H9 (cell line): ENCODE data around the gene CELSR2. TPM values are rescaled to one million over a fixed set of nuclear protein-coding genes. Genes with fewer than 3 reads are reported as not detected.

ENCODE experiments used
- DNase-seq: peaks from one replicate; pipeline ENCODE4 v3.0.0-alpha.2; 2017
- H2AFZ ChIP-seq: one replicate; pipeline ENCODE4 v1.6.1; 2013; ENCODE audit warnings: mild to moderate bottlenecking, low read length, control low read depth, moderate library complexity
- H2AK5ac ChIP-seq: 2 replicates; pipeline ENCODE4 v1.6.1; 2013; ENCODE audit warnings: low read length, control low read depth, mixed read lengths; ENCODE audit not compliant: insufficient read length
- H2BK120ac ChIP-seq: one replicate; pipeline ENCODE4 v1.6.1; 2013; ENCODE audit warnings: low read depth, mild to moderate bottlenecking, low read length, control low read depth, inconsistent platforms; ENCODE audit not compliant: poor library complexity, severe bottlenecking
- H2BK12ac ChIP-seq: 2 replicates; pipeline ENCODE4 v1.6.1; 2013; ENCODE audit warnings: low read length, control low read depth, mixed read lengths, low read depth; ENCODE audit not compliant: insufficient read length
- H2BK15ac ChIP-seq: 2 replicates; pipeline ENCODE4 v1.6.1; 2013; ENCODE audit warnings: low read depth, low read length, control low read depth
- H2BK20ac ChIP-seq: one replicate; pipeline ENCODE4 v1.6.1; 2013; ENCODE audit warnings: low read depth, mild to moderate bottlenecking, low read length, control low read depth, inconsistent platforms; ENCODE audit not compliant: poor library complexity, severe bottlenecking
- H2BK5ac ChIP-seq: 2 replicates; pipeline ENCODE4 v1.6.1; 2013; ENCODE audit warnings: low read length, control low read depth, mixed read lengths; ENCODE audit not compliant: insufficient read length
- H3K14ac ChIP-seq: 2 replicates; pipeline ENCODE4 v1.6.1; 2013; ENCODE audit warnings: low read length, control low read depth; ENCODE audit not compliant: insufficient read depth
- H3K18ac ChIP-seq: 2 replicates; pipeline ENCODE4 v1.6.1; 2013; ENCODE audit warnings: low read depth, mild to moderate bottlenecking, mixed read lengths, low read length, control low read depth; ENCODE audit not compliant: insufficient read length
- H3K23ac ChIP-seq: 2 replicates; pipeline ENCODE4 v1.6.1; 2013; ENCODE audit warnings: low read length, control low read depth, mixed read lengths, low read depth; ENCODE audit not compliant: insufficient read length
- H3K23me2 ChIP-seq: 2 replicates; pipeline ENCODE4 v1.6.1; 2013; ENCODE audit warnings: low read depth, mild to moderate bottlenecking, mixed read lengths, low read length, control low read depth; ENCODE audit not compliant: insufficient read length, poor library complexity, severe bottlenecking
- H3K27ac ChIP-seq: 2 replicates; pipeline ENCODE4 v1.5.1; 2013; ENCODE audit warnings: low read length, control low read depth, mixed read lengths, low read depth; ENCODE audit not compliant: insufficient read length
- H3K27me3 ChIP-seq: 2 replicates; pipeline ENCODE4 v1.6.1; 2013; ENCODE audit warnings: low read length, control low read depth, inconsistent platforms; ENCODE audit not compliant: insufficient read depth
- H3K4ac ChIP-seq: 2 replicates; pipeline ENCODE4 v1.6.1; 2013; ENCODE audit warnings: low read depth, mild to moderate bottlenecking, control low read depth, inconsistent platforms, low read length, moderate library complexity
- H3K4me1 ChIP-seq: 2 replicates; pipeline ENCODE4 v1.6.1; 2013; ENCODE audit warnings: low read length, control low read depth, inconsistent platforms; ENCODE audit not compliant: insufficient read depth
- H3K4me2 ChIP-seq: 2 replicates; pipeline ENCODE4 v1.6.1; 2013; ENCODE audit warnings: low read length, control low read depth, mixed read lengths; ENCODE audit not compliant: insufficient read length, insufficient read depth
- H3K56ac ChIP-seq: 2 replicates; pipeline ENCODE4 v1.6.1; 2013; ENCODE audit warnings: low read depth, mild to moderate bottlenecking, mixed read lengths, low read length, control low read depth; ENCODE audit not compliant: insufficient read length
- H3K79me1 ChIP-seq: 2 replicates; pipeline ENCODE4 v1.6.1; 2013; ENCODE audit warnings: low read depth, mild to moderate bottlenecking, moderate library complexity, low read length, control low read depth, inconsistent platforms; ENCODE audit not compliant: insufficient read depth, poor library complexity, severe bottlenecking
- H3K79me2 ChIP-seq: 2 replicates; pipeline ENCODE4 v1.6.1; 2013; ENCODE audit warnings: low read length, control low read depth, inconsistent platforms; ENCODE audit not compliant: insufficient read depth
- H3K9ac ChIP-seq: 2 replicates; pipeline ENCODE4 v1.6.1; 2013; ENCODE audit warnings: low read length, control low read depth, mixed read lengths; ENCODE audit not compliant: insufficient read length; ENCODE audit errors: extremely low read depth
- H3K9me3 ChIP-seq: one replicate; pipeline ENCODE4 v1.6.1; 2013; ENCODE audit warnings: low read depth, low read length, inconsistent platforms; ENCODE audit not compliant: control insufficient read depth
- H3T11ph ChIP-seq: one replicate; pipeline ENCODE4 v1.6.1; 2013; ENCODE audit warnings: mild to moderate bottlenecking, low read length, control low read depth, inconsistent platforms
- H4K20me1 ChIP-seq: one replicate; pipeline ENCODE4 v1.6.1; 2013; ENCODE audit not compliant: control insufficient read depth, insufficient read length, insufficient read depth
- H4K5ac ChIP-seq: 2 replicates; pipeline ENCODE4 v1.6.1; 2013; ENCODE audit warnings: low read depth, mild to moderate bottlenecking, mixed read lengths, low read length, control low read depth; ENCODE audit not compliant: insufficient read length
- H4K8ac ChIP-seq: replicated peaks from 2 replicates; pipeline ENCODE4 v1.6.1; 2013; ENCODE audit warnings: low read length, control low read depth, mixed read lengths, low read depth; ENCODE audit not compliant: insufficient read length
- H4K91ac ChIP-seq: 2 replicates; pipeline ENCODE4 v1.6.1; 2013; ENCODE audit warnings: low read depth, mild to moderate bottlenecking, moderate library complexity, mixed read lengths, low read length, control low read depth; ENCODE audit not compliant: insufficient read length
- H3K27ac Mint-ChIP-seq, 3 experiments: 2 replicates in 2 of 3; 3 replicates in 1 of 3; pipeline ENCODE4 v1.8.0; 2020 to 2021; ENCODE audit warnings: mixed read lengths in 3 of 3, mild to moderate bottlenecking in 1 of 3, moderate library complexity in 1 of 3
- H3K27me3 Mint-ChIP-seq: 2 replicates; pipeline ENCODE4 v1.8.0; 2021; ENCODE audit warnings: low read depth, mild to moderate bottlenecking, moderate library complexity, mixed read lengths
- H3K36me3 Mint-ChIP-seq, 3 experiments: 2 replicates in 2 of 3; 3 replicates in 1 of 3; pipeline ENCODE4 v1.8.0; 2020 to 2021; ENCODE audit warnings: low read depth in 3 of 3, mixed read lengths in 3 of 3; ENCODE audit not compliant: insufficient read depth in 1 of 3
- H3K4me1 Mint-ChIP-seq, 2 experiments: 2 replicates each; pipeline ENCODE4 v1.8.0; 2020; ENCODE audit warnings: mixed read lengths in 2 of 2
- H3K4me3 Mint-ChIP-seq, 2 experiments: 2 replicates in 1 of 2; 3 replicates in 1 of 2; pipeline ENCODE4 v1.8.0; 2020 to 2021; ENCODE audit warnings: mild to moderate bottlenecking in 2 of 2, mixed read lengths in 2 of 2, moderate library complexity in 1 of 2
- H3K9me3 Mint-ChIP-seq, 2 experiments: 2 replicates in 1 of 2; 3 replicates in 1 of 2; pipeline ENCODE4 v1.8.0; 2020; ENCODE audit warnings: mild to moderate bottlenecking in 2 of 2, mixed read lengths in 2 of 2, moderate library complexity in 1 of 2
- CTCF ChIP-seq: fragments of 200-600 bp; sonication (generic); conservative IDR thresholded peaks from 3 replicates; pipeline ENCODE4 v1.8.0; 2021; ENCODE audit warnings: antibody characterized with exemption, mild to moderate bottlenecking
- WGBS: extraction: QIAGEN DNeasy Blood & Tissue Kit; methylation state at CpG from one replicate; pipeline ENCODE4 v1.1.7; 2013; ENCODE audit warnings: missing lambda C conversion rate, low lambda C conversion rate, mixed read lengths; ENCODE audit not compliant: insufficient read length; ENCODE audit errors: extremely low coverage; 5-methylcytosine and 5-hydroxymethylcytosine counted together
- total RNA-seq: library from RNA; stranded (reverse); gene quantifications from 2 replicates; pipeline ENCODE4 v1.2.1, GENCODE V29; 2021

The CELSR2 gene
- total RNA-seq, 1 experiment from 2014 or later, result 29.2 TPM

GRCh38 chr1:109264379-109264755, 15.0 kb downstream of the CELSR2 start:
- H3K9me3 Mint-ChIP-seq, result no peaks in the 10 kb centered on the region; a peak in 1 of 5 replicates
- H3K27me3 Mint-ChIP-seq, result no peaks in the 10 kb centered on the region
- H3K4me3 Mint-ChIP-seq, result no peak overlapping the region
- H3T11ph ChIP-seq, result no peak overlapping the region
- no peak overlapping the region for H3K56ac ChIP-seq
- H4K20me1 ChIP-seq, result no peaks in the 10 kb centered on the region
- H2AFZ ChIP-seq, result no peak overlapping the region
- no CpG with 5 or more reads among the region's 9 CpGs for WGBS
- H2BK12ac ChIP-seq, result no peak overlapping the region
- H3K18ac ChIP-seq, result no peak overlapping the region
- H3K36me3 Mint-ChIP-seq, result peaks cover 8 to 45% (median 31%) of the 10 kb centered on the region in 3 experiments; a peak in 6 of 7 replicates
- H4K91ac ChIP-seq, result no peak overlapping the region
- no peaks in the 10 kb centered on the region for H3K27me3 ChIP-seq
- H2AK5ac ChIP-seq, result no peak overlapping the region
- peaks cover 15 to 23% of the 10 kb centered on the region in 2 experiments for H3K4me1 Mint-ChIP-seq
- no peak for TF ChIP-seq CTCF
- H3K4ac ChIP-seq, result no peak overlapping the region
- no peak for DNase-seq
- H2BK20ac ChIP-seq, result no peak overlapping the region
- H3K23me2 ChIP-seq, result no peaks in the 10 kb centered on the region
- H2BK120ac ChIP-seq, result no peak overlapping the region
- H3K23ac ChIP-seq, result no peak overlapping the region
- H2BK5ac ChIP-seq, result no peak overlapping the region
- no peak overlapping the region for H4K8ac ChIP-seq
- no peak overlapping the region for H3K27ac ChIP-seq
- H3K79me2 ChIP-seq, result no peaks in the 10 kb centered on the region
- H3K14ac ChIP-seq, result no peak overlapping the region
- no peak overlapping the region for H3K4me2 ChIP-seq
- H3K27ac Mint-ChIP-seq, result no peak overlapping the region
- no peak overlapping the region for H2BK15ac ChIP-seq
- H3K9me3 ChIP-seq, result no peaks in the 10 kb centered on the region
- no peaks in the 10 kb centered on the region for H3K79me1 ChIP-seq
- H3K4me1 ChIP-seq, result no peaks in the 10 kb centered on the region; the same call in 1 of the 2 replicates
- no peak overlapping the region for H4K5ac ChIP-seq
- H3K9ac ChIP-seq, result no peak overlapping the region
